Activated CD4-positive, alpha-beta T cell treated with anti-CD3 and anti-CD28 coated beads, Interleukin-2, Interleukin-6, amounts not matched to agents 100 ng/mL and 50 ng/mL, durations not matched to agents 16 hours and 8 hours (primary cell): ENCODE data around the gene MRGPRF.

Experiments used
- DNase-seq: peaks from one replicate; pipeline ENCODE4 v3.0.0-alpha.2; 2020

The MRGPRF gene

DNA sequence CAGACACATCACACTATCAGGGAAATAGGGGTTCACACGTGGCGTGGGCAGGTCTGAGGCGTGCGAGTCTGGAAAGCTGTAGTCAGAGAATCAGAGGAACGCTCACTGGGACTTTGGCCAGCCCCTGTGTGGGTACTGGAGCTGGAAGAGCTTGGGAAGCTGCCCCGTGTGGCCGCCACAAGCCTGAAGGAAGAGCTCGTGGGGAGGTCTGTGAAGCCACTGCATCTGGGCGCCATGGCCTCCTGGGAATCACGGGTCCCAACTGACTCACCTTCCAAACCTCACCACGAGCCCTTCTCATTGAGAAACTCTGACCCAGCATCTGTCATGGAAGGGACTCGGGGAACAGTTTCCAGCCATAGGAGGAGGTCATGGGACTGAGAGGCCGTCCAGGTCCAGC is 5.9 kb upstream of the MRGPRF start:
- DNase-seq: no peak

DNA sequence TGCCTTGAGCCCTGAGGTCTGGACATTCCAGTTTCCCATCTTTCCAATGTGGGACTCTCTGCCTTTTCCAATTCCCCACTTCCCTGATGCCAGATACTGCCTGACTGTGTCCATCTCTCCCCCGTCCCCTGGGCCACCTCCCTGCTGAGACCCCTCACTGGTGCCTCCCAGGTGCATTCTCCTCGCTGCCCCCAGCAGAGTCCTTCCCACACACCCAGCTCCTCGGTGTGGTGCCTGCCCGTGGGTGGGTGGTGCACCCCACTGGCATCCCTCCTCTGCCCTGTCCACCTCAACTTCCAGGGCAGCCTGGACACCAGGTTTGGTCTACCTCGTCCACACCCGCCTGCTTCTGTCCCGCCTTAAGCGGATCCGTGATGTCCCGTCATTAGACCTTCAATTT is 4.9 kb upstream of the MRGPRF start:
- no peak for DNase-seq

DNA sequence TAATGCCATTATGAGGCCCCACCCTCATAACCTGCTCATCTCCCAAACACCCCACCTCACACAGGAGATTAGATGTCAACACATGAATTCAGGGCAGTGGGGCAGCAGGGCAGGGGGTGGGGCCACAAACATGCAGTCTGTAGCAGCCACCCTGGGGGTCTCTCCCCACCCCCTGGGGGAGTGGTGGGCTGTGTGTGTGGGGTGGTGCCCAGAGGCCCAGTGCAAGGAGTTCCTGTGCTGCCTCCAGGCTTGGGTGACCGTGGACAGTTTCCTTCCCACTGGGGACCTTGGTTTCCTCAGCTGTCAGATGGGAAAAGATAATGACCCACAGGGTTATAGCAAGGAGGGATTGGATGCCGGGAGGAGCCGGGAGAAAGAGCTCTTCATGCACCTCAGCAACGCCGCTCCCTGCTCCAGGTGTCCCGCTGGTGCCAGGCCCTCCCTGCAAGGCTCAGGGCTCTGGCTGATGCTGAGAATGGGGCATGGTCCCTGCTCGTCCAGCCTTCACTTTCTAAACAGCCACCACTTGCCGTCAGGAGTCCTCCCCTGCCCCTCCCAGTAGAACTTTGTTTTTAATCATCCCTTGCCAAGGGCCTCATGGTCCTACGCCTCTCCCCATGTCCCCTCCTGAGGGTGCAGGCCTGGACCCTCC is 2.0 kb upstream of the MRGPRF start:
- DNase-seq: no peak

DNA sequence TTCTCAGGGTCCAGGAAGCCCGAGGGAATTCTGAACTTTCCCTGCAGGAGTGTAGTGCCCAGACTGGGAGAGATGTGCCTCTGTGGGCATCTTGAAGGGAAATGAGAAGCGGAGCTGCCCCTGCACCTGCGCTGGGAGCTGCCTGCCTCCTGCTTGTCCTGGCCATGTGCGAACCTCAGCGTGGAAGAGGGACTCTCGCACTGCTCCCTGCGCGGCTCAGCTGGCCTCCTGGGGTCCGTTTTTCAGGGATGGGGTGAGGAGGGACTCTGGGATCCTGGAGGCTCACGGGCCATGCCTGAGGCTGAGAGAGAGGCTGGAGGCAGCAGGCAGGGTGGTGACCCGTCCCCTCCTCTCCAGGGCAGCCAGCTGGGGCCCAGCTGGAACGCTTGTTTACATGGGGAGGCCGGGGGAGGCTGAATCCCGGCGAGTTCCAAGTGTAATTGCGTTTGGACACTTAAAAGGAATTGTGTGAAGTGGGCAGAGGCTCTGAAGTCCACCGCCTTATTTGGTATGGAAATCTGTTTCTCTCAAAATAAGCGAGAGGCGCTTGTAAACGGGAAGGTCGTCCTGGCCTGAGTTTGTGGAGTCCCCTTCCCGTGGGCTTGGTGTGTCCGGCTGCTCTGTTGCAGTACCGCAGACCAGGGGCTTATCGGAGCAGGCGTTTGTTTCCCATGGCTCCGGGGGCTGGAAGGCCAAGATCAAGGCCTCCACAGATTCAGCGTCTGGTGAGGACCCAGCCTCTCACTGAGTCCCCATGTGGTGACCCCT is 1.2 kb upstream of the MRGPRF start:
- no peak for DNase-seq

- no peak for DNase-seq
These were observed 696 bp downstream of the MRGPRF start for GRCh38 chr11:69012092-69013008.

- DNase-seq: no peak
These were observed 1.4 kb downstream of the MRGPRF start for GRCh38 chr11:69011624-69012091.

DNA sequence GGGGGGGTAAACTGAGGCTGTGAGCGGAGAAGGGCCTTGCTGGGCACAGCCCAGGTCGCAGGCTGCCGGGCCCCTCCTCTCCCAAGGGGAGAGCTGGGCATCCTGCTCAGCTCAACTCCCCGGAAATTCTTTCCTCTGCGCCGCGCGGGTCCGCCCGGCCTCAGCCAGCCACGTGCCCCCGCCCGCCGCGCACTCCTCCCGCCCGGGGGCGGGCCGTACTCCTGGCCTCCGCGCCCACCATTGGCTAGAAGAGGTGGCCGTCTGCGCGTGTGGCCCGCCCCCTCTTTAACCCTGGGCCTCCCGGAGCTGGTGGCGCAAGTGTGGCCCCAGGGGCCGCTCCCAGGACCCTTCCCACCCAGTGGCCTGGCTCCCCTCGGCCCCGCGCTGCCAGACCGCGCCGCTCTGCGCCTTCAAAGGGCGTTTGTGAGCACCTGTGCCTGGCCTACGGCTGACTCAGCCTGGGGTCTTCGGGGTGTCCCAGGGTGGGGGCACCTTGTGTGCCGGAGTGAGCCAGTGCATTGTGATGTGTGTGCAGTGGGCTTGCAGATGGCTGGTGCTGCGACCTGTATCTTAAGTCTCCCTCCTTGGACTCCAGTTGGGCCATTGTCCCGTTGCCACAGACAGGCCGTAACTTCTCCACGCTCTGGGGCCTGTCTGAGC is 2.0 kb downstream of the MRGPRF start:
- peak; percentile 43 for DNase-seq

DNA sequence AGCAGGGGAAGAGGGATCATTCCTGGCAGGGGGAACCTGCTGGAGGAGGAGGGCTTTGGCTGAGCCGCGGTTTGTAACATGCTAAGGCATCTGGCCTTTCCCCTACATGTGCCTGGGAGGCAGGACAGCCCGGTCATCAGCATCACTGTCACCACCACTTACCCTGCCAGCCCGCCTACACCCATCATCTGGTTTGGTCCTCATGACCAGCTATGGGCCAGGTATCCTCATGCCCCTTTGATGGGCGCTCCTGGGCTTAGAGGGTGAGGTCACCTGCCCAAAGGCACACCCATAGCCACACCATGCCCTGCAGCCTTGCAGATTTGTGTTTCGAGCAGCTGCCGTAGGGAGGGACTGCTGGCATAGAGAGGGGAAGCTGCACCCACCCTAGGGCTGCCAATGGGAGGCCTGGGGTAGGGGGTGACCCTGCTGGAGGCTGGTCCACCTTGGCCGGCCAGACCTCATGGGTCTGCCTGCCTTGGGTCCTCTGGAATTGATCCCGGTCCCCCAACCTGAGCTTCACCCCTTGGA is 2.6 kb downstream of the MRGPRF start:
- no peak for DNase-seq

DNA sequence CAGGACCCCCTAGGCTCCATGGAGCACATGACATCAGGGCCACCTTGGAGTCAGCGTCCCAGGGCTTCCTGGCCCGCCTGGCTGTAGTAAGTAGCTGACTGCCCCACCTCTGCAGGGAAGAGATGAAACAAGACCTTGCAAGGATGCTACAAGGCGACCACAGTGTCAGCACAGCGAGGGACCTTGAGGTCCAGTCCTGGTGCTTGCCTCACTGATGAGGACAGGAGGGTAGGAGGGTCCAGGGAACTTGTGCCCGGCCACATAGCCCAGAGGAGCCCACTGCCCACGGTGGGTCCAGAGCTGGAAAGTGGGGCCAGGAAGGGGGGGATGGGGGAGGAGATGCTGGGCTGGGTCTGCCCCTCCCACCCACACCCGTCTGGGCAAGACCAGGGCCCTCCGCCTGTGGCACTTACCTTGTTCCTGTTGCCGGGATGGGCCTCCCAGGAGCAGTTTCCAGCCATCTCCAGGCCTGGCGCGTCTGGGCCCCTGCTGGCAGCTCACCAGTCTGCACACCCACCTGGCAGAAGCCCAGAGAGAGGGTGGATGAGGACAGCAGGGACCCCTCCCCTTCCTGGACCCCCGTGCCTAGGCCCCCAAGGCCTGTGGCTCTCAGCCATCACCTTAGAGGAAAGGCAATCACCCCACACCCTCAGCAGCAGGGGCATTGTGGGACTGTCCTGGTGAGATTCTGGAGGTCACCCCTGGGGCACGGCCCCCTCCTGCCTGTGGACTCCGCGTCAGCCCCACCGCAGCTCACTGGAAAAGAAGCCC is 3.4 kb downstream of the MRGPRF start:
- DNase-seq: no peak

GRCh38 chr11:69008737-69009440 is 4.2 kb downstream of the MRGPRF start:
- DNase-seq: no peak

- DNase-seq: no peak
These were observed 5.1 kb downstream of the MRGPRF start for GRCh38 chr11:69007975-69008381.

DNA sequence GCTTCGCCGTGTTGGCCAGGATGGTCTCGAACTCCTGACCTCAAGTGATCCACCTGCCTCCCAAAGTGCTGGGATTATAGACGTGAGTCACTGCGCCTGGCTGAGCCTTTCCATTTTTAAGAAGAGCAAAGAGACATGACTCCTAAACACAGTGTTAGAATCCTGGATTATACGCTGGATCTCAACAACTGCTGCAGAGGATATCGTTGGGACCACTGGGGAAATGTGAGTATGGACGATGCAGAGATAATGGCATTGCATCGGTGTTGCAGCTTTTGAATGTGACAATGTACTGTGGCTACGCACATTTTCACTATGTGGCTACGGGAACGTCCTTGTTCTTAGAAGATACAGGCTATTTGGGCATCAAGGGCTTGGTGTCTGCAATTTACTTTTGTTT is 6.2 kb downstream of the MRGPRF start:
- no peak for DNase-seq

GRCh38 chr11:69005631-69006368 is 7.2 kb downstream of the MRGPRF start:
- no peak for DNase-seq

DNA sequence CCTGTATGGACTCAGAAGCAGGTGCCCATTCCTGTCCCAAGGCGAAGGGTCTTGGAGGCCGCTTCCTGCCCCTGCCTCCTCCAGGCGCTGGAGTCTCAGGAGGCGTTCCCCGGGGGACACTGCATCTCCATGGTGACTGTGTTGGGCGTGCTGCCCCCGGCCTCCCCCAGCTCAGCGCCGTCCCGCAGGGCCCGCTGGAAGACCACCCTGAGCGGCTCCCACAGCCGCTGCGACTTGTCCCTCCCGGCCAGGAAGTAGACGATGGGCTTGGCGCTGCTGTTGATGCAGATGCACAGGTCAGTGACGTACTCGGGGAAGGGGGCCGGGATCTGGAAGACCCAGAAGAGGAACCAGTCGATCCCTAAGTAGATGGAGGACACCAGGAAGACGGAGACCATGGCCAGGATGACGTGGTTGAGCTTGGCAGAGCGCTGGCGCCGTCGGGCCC is 7.8 kb downstream of the MRGPRF start:
- no peak for DNase-seq

DNA sequence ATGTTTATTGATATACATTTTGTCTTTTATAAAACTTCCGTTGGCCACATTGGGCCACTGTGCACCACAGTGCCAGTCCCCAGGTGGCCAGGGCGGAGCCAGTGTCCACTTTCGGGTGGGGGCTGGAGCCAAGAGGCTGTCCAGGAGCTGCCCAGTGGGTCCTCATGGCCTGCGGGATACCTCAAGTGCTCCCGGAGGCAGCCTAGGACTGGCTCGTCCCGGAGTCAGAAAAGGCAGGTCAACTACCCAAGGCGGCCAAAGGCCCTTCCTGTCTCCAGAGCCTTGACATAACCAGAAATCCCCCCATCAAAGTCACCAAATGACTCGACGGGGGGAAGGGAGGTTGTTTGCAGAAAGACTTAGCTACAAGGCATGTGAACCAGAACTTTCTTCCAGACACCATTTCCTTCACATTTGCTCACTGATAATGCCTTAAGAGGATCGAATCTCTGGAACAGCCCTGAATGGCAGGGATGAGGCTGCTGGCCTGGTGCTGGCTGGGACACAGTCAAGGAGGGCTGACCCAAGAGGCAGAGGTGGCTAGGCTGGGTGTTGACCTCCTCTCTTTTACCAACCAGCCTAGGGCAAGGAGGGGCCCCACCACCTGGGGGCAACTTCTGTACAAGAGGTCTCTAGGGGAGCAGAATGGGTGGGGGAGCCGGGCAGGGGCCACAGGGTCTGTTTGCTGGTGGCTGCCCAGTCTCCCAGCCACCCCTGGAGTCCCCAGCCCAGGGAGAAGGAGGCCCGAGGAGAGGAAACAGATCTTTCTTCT is 8.4 kb downstream of the MRGPRF start:
- no peak for DNase-seq

- no peak for DNase-seq
These were observed 9.1 kb downstream of the MRGPRF start for GRCh38 chr11:69003866-69004367.

DNA sequence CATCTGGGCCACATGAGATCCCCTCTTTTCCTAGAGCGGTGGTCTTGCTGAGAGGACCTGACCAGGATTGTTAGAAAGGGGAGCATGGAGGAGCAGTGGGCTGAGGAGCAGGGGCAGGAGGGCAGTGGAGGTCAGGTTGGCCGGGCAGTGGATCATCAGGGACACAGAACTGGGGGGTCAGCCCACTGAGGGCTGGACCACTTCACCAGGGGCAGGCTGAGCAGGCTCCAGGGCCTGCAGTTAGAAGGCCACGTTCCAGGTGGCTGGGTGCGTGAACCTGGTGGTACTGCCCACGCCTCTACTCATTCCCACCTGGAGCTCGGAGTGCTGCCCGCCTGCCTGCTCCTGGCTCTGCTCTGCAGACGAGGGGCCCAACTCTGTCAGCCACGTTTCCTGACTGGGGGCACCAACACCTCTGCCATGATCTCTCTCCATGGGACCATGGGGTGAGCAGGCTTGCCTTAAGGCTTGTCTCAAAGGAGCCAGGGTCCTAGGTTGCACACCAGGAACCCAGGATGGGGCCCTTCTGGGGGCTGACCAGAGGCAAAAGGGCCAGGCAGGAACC is 9.7 kb downstream of the MRGPRF start:
- no peak for DNase-seq

DNA sequence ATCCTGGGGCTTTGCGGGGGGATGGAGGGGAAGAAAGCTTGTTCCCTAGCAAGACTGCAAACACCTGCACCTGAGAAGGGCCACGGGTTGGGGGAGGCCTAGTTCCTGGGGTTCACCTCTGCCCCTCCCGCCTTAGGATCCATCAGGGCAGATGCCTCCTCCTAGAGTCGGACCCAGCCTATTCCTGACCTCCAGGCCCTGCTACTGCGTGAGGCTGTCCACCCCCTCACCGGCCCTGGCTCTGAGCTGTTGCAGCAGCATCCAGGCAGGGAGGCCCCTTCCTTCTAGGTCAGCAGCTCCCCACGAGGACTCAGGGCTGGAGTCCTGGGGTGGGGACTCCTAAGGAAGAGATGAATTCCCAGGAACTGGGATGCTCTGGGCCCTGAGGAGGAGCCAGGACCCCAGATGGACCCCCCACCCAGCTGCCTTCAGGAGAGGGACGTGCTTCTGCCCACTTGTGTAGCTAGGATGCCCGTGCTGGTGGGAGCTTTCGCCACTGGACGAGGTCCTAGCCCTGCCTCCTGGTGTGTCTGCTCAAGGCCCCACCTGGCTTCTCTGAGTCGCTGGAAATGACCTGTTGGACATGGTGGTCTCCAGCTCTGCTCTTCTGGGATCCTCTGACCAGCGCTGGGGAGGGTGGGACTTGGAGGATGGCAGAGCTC is 10.3 kb downstream of the MRGPRF start:
- DNase-seq: no peak
